Gastrocnemius medialis (tissue), 4 donors: ENCODE data around the gene GRIK4.

Experiments
- POLR2A ChIP-seq, 2 donors: fragments of 450-650 bp; IDR thresholded peaks; one replicate each; pipeline ENCODE4 v1.6.1; 2017; ENCODE audit warnings: antibody characterized with exemption in 2 of 2, mild to moderate bottlenecking in 2 of 2, moderate library complexity in 2 of 2
- TF ChIP-seq, protein P1 (sequence below), 5 experiments: fragments of 450-650 bp in 3 of 5; fragments of 200-600 bp in 2 of 5; sonication (generic) in 2 of 5; IDR thresholded peaks in 4 of 5; conservative IDR thresholded peaks in 1 of 5; 1 replicate in 4 of 5; 2 replicates in 1 of 5; pipeline ENCODE4 v1.5.1; 2016 to 2019; ENCODE audit warnings: antibody characterized with exemption in 5 of 5, mild to moderate bottlenecking in 3 of 5, moderate library complexity in 3 of 5

DNA sequence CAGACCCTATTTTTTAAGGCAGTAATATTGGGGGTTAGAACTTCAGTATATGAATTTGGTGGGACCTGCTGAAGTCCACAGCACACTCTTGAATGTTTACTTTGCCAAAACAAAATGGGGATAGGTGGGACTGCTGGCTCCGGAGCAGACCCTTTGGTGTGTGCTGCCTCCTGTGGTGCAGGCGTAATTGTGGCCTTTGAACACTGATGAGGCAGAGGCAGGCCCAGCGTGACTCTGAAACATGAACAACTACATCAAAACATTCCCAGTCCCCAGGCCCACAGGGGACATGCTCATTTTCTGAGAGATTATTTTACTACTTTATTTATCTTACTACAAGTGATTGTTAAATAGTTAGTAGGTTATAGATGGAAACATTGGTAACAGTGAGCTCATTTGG is 287.3 kb downstream of the GRIK4 start:
- TF ChIP-seq, protein P1, sequence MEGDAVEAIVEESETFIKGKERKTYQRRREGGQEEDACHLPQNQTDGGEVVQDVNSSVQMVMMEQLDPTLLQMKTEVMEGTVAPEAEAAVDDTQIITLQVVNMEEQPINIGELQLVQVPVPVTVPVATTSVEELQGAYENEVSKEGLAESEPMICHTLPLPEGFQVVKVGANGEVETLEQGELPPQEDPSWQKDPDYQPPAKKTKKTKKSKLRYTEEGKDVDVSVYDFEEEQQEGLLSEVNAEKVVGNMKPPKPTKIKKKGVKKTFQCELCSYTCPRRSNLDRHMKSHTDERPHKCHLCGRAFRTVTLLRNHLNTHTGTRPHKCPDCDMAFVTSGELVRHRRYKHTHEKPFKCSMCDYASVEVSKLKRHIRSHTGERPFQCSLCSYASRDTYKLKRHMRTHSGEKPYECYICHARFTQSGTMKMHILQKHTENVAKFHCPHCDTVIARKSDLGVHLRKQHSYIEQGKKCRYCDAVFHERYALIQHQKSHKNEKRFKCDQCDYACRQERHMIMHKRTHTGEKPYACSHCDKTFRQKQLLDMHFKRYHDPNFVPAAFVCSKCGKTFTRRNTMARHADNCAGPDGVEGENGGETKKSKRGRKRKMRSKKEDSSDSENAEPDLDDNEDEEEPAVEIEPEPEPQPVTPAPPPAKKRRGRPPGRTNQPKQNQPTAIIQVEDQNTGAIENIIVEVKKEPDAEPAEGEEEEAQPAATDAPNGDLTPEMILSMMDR (IDR thresholded peaks at IDR 0.05 in 4 of 5, conservative IDR thresholded peaks at IDR 0.05 in 1 of 5) = no peak
- no peak for TF ChIP-seq POLR2A (IDR thresholded peaks at IDR 0.05)
